Mesothelial cell of epicardium (in vitro differentiated cells): ENCODE results near the gene GCG. TPM values are rescaled to one million over a fixed set of nuclear protein-coding genes. Genes with fewer than 3 reads are reported as not detected.

Experiments used
- DNase-seq, 2 experiments: peaks; one replicate each; pipeline ENCODE4 v3.0.0; 2021; ENCODE audit warnings: low spot score in 2 of 2; ENCODE audit not compliant: unreplicated experiment in 2 of 2
- H3K27ac Mint-ChIP-seq: 2 replicates; pipeline ENCODE4 v1.8.0; 2021; ENCODE audit warnings: mixed read lengths
- H3K27me3 Mint-ChIP-seq: 2 replicates; pipeline ENCODE4 v1.8.0; 2021; ENCODE audit warnings: low read depth, mixed read lengths
- H3K36me3 Mint-ChIP-seq: 2 replicates; pipeline ENCODE4 v1.8.0; 2021; ENCODE audit warnings: mixed read lengths
- H3K4me1 Mint-ChIP-seq: 2 replicates; pipeline ENCODE4 v1.8.0; 2021; ENCODE audit warnings: mixed read lengths
- H3K4me3 Mint-ChIP-seq: 2 replicates; pipeline ENCODE4 v1.8.0; 2021; ENCODE audit warnings: mild to moderate bottlenecking, moderate library complexity, mixed read lengths
- H3K9me3 Mint-ChIP-seq: 2 replicates; pipeline ENCODE4 v1.8.0; 2021; ENCODE audit warnings: mixed read lengths
- total RNA-seq: library from RNA; stranded (reverse); gene quantifications from 3 replicates; pipeline ENCODE4 v1.2.1, GENCODE V29; 2021
- TF ChIP-seq, protein P1 (sequence below): fragments of 200-600 bp; sonication (generic); IDR thresholded peaks from one replicate; pipeline ENCODE4 v1.5.0; 2021; ENCODE audit warnings: antibody characterized with exemption; ENCODE audit not compliant: unreplicated experiment

The GCG gene
- total RNA-seq, 1 donor from 2014 or later, result 0.29 TPM

DNA sequence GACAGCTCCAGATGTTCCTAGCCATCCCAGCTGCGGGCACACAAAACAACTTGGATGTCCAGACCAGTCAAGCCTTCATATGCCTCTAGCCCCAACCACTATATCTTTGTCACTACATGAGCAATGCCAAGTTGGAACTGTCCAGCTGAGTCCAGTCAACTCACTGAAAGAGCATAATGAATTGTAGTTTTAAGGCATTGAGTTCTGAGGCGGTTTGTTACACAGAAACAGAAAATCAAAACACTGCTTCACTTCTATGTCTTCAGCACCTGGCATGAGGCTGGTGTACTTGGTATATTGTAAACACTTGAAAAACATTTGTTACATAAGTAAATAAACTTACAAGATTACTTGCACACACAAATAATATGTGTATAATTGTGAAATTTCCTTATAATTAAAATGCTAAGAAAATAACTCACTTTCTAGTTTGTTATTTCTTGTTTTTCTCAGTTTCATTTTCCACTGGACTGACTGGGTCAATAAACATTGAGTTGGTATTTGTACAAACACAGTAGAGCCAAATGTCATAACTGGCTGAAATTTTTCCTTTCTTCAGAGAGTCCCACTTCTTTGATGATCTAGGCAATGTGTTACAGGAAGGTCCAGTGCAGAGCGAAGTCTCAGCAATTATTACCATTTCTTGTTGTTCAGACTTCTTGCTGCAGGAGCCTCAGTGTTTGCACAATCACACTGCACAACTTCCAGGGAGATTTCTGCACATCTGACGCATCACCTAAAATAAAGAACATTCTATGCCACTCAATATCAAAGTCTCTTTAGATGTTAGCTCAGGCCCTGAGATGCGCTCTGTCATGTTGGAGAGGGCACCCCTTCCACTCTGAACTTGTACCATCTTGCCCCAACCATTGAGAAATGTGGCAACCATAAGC lies 39.8 kb downstream of the GCG start:
- no peaks in the 10 kb centered on the region for H3K36me3 Mint-ChIP-seq
- no peaks in the 10 kb centered on the region for H3K27me3 Mint-ChIP-seq
- H3K27ac Mint-ChIP-seq, result no peak overlapping the region
- TF ChIP-seq, protein P1, sequence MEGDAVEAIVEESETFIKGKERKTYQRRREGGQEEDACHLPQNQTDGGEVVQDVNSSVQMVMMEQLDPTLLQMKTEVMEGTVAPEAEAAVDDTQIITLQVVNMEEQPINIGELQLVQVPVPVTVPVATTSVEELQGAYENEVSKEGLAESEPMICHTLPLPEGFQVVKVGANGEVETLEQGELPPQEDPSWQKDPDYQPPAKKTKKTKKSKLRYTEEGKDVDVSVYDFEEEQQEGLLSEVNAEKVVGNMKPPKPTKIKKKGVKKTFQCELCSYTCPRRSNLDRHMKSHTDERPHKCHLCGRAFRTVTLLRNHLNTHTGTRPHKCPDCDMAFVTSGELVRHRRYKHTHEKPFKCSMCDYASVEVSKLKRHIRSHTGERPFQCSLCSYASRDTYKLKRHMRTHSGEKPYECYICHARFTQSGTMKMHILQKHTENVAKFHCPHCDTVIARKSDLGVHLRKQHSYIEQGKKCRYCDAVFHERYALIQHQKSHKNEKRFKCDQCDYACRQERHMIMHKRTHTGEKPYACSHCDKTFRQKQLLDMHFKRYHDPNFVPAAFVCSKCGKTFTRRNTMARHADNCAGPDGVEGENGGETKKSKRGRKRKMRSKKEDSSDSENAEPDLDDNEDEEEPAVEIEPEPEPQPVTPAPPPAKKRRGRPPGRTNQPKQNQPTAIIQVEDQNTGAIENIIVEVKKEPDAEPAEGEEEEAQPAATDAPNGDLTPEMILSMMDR, result no peak
- peaks cover 13% of the 10 kb centered on the region for H3K9me3 Mint-ChIP-seq
- DNase-seq, result no peak
- H3K4me1 Mint-ChIP-seq, result no peaks in the 10 kb centered on the region
- H3K4me3 Mint-ChIP-seq, result no peak overlapping the region

GRCh38 chr2:162107361-162107901 lies 44.6 kb downstream of the GCG start:
- no peak for DNase-seq
- Mint-ChIP-seq H3K27me3 (peaks cover 2% of the 10 kb centered on the region), H3K27ac (no peak overlapping the region), H3K36me3 (no peaks in the 10 kb centered on the region), H3K4me3 (no peak overlapping the region), H3K4me1 (peaks cover 3% of the 10 kb centered on the region), H3K9me3 (no peaks in the 10 kb centered on the region)
- TF ChIP-seq, protein P1, result no peak

- Mint-ChIP-seq H3K27me3 (peaks cover 5% of the 10 kb centered on the region), H3K27ac (no peak overlapping the region), H3K36me3 (no peaks in the 10 kb centered on the region), H3K4me1 (peaks cover 3% of the 10 kb centered on the region), H3K9me3 (no peaks in the 10 kb centered on the region), H3K4me3 (no peak overlapping the region)
- TF ChIP-seq, protein P1, result no peak
- no peak for DNase-seq
Observed at GRCh38 chr2:162106746-162107145, 45.3 kb downstream of the GCG start.

DNA sequence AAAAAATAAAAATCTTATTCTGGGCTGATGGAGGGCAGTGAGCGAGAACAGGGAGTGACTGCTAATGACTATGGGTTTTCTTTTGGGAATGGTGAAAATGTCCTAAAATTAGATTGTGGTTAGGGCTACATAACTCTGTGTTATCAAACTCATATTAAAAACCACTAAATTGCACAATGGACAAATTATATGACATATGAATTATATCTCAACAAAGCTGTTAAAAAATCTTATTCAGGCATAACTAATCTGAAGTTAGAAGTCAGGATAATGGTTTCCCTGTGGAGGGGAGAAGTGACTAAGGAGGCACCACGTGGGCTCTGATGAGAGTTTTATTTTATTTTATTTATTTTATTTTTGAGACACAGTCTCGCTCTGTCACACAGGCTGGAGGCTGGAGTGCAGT lies 45.9 kb downstream of the GCG start:
- no peaks in the 10 kb centered on the region for H3K9me3 Mint-ChIP-seq
- TF ChIP-seq, protein P1, result no peak
- peaks cover 5% of the 10 kb centered on the region for H3K27me3 Mint-ChIP-seq
- H3K4me1 Mint-ChIP-seq, result peaks cover 3% of the 10 kb centered on the region
- H3K4me3 Mint-ChIP-seq, result no peak overlapping the region
- no peak for DNase-seq
- H3K27ac Mint-ChIP-seq, result no peak overlapping the region
- no peaks in the 10 kb centered on the region for H3K36me3 Mint-ChIP-seq

- H3K27ac Mint-ChIP-seq, result no peak overlapping the region
- no peaks in the 10 kb centered on the region for H3K36me3 Mint-ChIP-seq
- DNase-seq, result no peak
- peaks cover 6% of the 10 kb centered on the region for H3K27me3 Mint-ChIP-seq
- H3K4me1 Mint-ChIP-seq, result peaks cover 3% of the 10 kb centered on the region
- H3K4me3 Mint-ChIP-seq, result no peak overlapping the region
- TF ChIP-seq, protein P1, result no peak
- H3K9me3 Mint-ChIP-seq, result no peaks in the 10 kb centered on the region
Observed at GRCh38 chr2:162103443-162104009, 48.5 kb downstream of the GCG start.
